Left lung (tissue), 10 donors: ENCODE measurements around the gene COX6B2. TPM values are rescaled to one million over a fixed set of nuclear protein-coding genes. Genes with fewer than 3 reads are reported as not detected.

Experiments
- ATAC-seq: fragments of 200-7000 bp; cut with Tn5 transposase; one replicate; pipeline ENCODE4 v1.9.1; 2020; ENCODE audit warnings: moderate library complexity
- DNase-seq, 4 donors: peaks; one replicate each; pipeline ENCODE4 v3.0.0-alpha.2; 2013 to 2020
- H3K27ac ChIP-seq, 2 donors: fragments of 200-600 bp; sonication (generic) in 1 of 2; one replicate each; pipeline versions ENCODE4 v1.5.0 to v1.8.0; 2020 to 2021
- H3K27me3 ChIP-seq, 2 donors: fragments of 200-600 bp; sonication (generic) in 1 of 2; one replicate each; pipeline versions ENCODE4 v1.5.0 to v1.8.0; 2020 to 2021
- H3K36me3 ChIP-seq, 2 donors: fragments of 200-600 bp; sonication (generic) in 1 of 2; one replicate each; pipeline versions ENCODE4 v1.5.0 to v1.8.0; 2020 to 2021
- H3K4me1 ChIP-seq, 2 donors: fragments of 200-600 bp; one replicate each; pipeline ENCODE4 v1.8.0; 2021
- H3K4me3 ChIP-seq, 2 donors: fragments of 200-600 bp; sonication (generic) in 1 of 2; one replicate each; pipeline versions ENCODE4 v1.5.0 to v1.8.0; 2020 to 2021; ENCODE audit warnings: mild to moderate bottlenecking in 1 of 2
- H3K9me3 ChIP-seq, 2 donors: fragments of 200-600 bp; sonication (generic) in 1 of 2; one replicate each; pipeline versions ENCODE4 v1.5.0 to v1.8.0; 2020 to 2021
- CTCF ChIP-seq, 2 donors: fragments of 200-600 bp; sonication (generic) in 1 of 2; IDR thresholded peaks; one replicate each; pipeline versions ENCODE4 v1.5.0 to v1.8.0; 2021; ENCODE audit warnings: antibody characterized with exemption in 2 of 2
- intact Hi-C, 2 donors: fragments of 100-400 bp; cut with DNase I; formaldehyde crosslinking; loops; one replicate each; pipeline versions ENCODE4 v1.11.2 to v1.14.2; 2022
- polyA plus RNA-seq, 6 donors: library from polyadenylated mRNA; unstranded; fragments of 120-200 nt; gene quantifications; one replicate each; pipeline ENCODE4 v1.2.1, GENCODE V29; 2013; ENCODE audit not compliant: insufficient read length in 6 of 6
- total RNA-seq, 2 donors: library from RNA; stranded (reverse); fragmentation: NEBNext Ultra II Directional; extraction: Animal tissue kit (Norgen Biotek cat#: 25700); gene quantifications; one replicate each; pipeline ENCODE4 v1.2.1, GENCODE V29; 2021
- donor health status: DM: no; HTN: yes; CAD: no.
- donor health status: DM: no; HTN: no; CAD: no.

The COX6B2 gene
- total and polyA plus RNA-seq, 8 donors = 0.20 to 0.75 (median 0.50) TPM; not detected in 1

GRCh38 chr19:55392820-55393761 lies 38.6 kb upstream of the COX6B2 start:
- DNase-seq (no peak), ATAC-seq (no peak)
- H3K27me3 ChIP-seq = no peaks in the 10 kb centered on the region
- no peak overlapping the region for H3K4me3 ChIP-seq
- no peak for TF ChIP-seq CTCF (IDR thresholded peaks at IDR 0.05)
- H3K9me3 ChIP-seq = no peaks in the 10 kb centered on the region
- intact Hi-C loops = no loop called here
- peaks cover 6 to 25% of the 10 kb centered on the region in 2 donors for H3K4me1 ChIP-seq
- H3K36me3 ChIP-seq = peaks cover 0 to 38% of the 10 kb centered on the region in 2 donors
- H3K27ac ChIP-seq = no peak overlapping the region

GRCh38 chr19:55391702-55392615 lies 37.4 kb upstream of the COX6B2 start:
- no peak for DNase-seq
- Histone ChIP-seq H3K27ac (no peak overlapping the region), H3K4me1 (peaks cover 17 to 36% of the 10 kb centered on the region in 2 donors), H3K4me3 (no peak overlapping the region), H3K9me3 (no peaks in the 10 kb centered on the region), H3K36me3 (peaks cover 0 to 50% of the 10 kb centered on the region in 2 donors), H3K27me3 (no peaks in the 10 kb centered on the region)
- no peak for ATAC-seq
- intact Hi-C loops = no loop called here
- no peak for TF ChIP-seq CTCF (IDR thresholded peaks at IDR 0.05)

- Histone ChIP-seq H3K4me3 (no peak overlapping the region), H3K4me1 (peaks cover 20 to 42% of the 10 kb centered on the region in 2 donors), H3K36me3 (peaks cover 0 to 56% of the 10 kb centered on the region in 2 donors), H3K9me3 (no peaks in the 10 kb centered on the region), H3K27me3 (no peaks in the 10 kb centered on the region), H3K27ac (no peak overlapping the region)
- ATAC-seq (no peak), DNase-seq (no peak)
- TF ChIP-seq CTCF (IDR thresholded peaks at IDR 0.05) = no peak
- intact Hi-C loops = no loop called here
These were observed 36.7 kb upstream of the COX6B2 start for GRCh38 chr19:55391191-55391670.

GRCh38 chr19:55390461-55390880 lies 36.0 kb upstream of the COX6B2 start:
- H3K4me3 ChIP-seq = no peak overlapping the region
- no peaks in the 10 kb centered on the region for H3K9me3 ChIP-seq
- intact Hi-C loops = no loop called here
- ATAC-seq (no peak), DNase-seq (no peak)
- H3K27me3 ChIP-seq = no peaks in the 10 kb centered on the region
- peaks cover 0 to 56% of the 10 kb centered on the region in 2 donors for H3K36me3 ChIP-seq
- no peak overlapping the region for H3K27ac ChIP-seq
- H3K4me1 ChIP-seq = peaks cover 20 to 42% of the 10 kb centered on the region in 2 donors
- no peak for TF ChIP-seq CTCF (IDR thresholded peaks at IDR 0.05)
